ENCODE data around the gene HIVEP1. TPM values are rescaled to one million over a fixed set of nuclear protein-coding genes. Genes with fewer than 3 reads are reported as not detected.
"Not testable (repeated sequence)": the region's sequence is repeated elsewhere in the genome, so short reads cannot be mapped to it uniquely, and the experiment has no call there.

The HIVEP1 gene
- total and polyA plus RNA-seq, 2 of the 13 experiments (the other 11 are each of a cell fraction or from before 2014, with no cell fraction given) = 7.4 to 9.9 TPM

DNA sequence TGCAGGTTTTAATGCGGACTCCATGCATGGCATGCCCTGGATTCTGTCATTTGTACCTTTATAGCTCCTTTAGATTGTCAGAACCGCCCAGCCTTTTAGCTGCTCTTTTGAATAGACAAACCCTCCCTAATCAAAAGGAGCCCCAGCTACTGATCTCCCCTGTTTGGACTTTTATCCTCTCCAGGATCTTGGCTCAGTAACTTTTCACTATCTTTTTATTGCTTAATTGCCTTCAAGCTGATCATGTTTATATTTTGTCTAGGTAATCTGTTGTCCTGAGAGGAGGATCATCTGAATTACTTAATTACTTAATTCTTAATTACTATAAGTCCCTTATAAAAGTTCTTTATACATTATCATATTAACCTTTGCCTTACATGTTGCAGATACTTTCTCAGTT is 93.2 kb downstream of the HIVEP1 start:
- no TSS peak for BruUV-seq (replicated peaks)
- H3K27ac ChIP-seq (ENCODE audit: extremely low read length, insufficient read depth, low read length) = no peak overlapping the region
- H3K4me1 ChIP-seq (ENCODE audit: insufficient read depth, low read length) = no peaks in the 10 kb centered on the region
- H4K20me1 ChIP-seq (ENCODE audit: insufficient read depth, low read length) = no peaks in the 10 kb centered on the region; the same call in 1 of the 2 replicates
- no peak for ATAC-seq
- in situ Hi-C loops (cut with HindIII; ENCODE audit: extremely low pct_ligation_motif_present, low pct_unique_long_range_greater_than_20kb) = no loop called here
- H2AFZ ChIP-seq (ENCODE audit: low read length) = no peak overlapping the region
- intact Hi-C loops (cut with micrococcal nuclease; ENCODE audit: unreplicated experiment) = no loop called here
- WGBS (ENCODE audit: low lambda C conversion rate) = 94% methylated on average over 2 of the region's 2 CpGs
- DNase-seq (ENCODE audit: low spot score) = no peak
- FAIRE-seq = no peak
- no peak overlapping the region for H3K4me2 ChIP-seq (ENCODE audit: low read depth, low read length)
- H3K9me3 ChIP-seq (ENCODE audit: low read length) = no peaks in the 10 kb centered on the region
- H3K4me3 ChIP-seq (replicated peaks in 1 of 3; ENCODE audit: insufficient read depth in 1 of 3, low read depth in 2 of 3, low read length in 3 of 3) = no peak overlapping the region
- ChIA-PET POLR2A (no interaction called here), CTCF (ENCODE audit: low intra/inter-chr PET ratio, low total read pairs) (no interaction called here)
- H3K79me2 ChIP-seq (ENCODE audit: insufficient read depth, low read length) = no peaks in the 10 kb centered on the region
- no peaks in the 10 kb centered on the region for H3K27me3 ChIP-seq (ENCODE audit: control insufficient read depth in 1 of 2, insufficient read depth in 2 of 2, low read length in 2 of 2)
- H3K36me3 ChIP-seq (replicated peaks in 1 of 2; ENCODE audit: control insufficient read depth in 1 of 2, insufficient read depth in 2 of 2, low read length in 2 of 2) = peaks cover 0 to 2% of the 10 kb centered on the region in 2 experiments; a peak in 2 of 5 replicates
- H3K9ac ChIP-seq (ENCODE audit: insufficient read depth, low read depth, low read length) = no peak overlapping the region
- TF ChIP-seq, protein P1, sequence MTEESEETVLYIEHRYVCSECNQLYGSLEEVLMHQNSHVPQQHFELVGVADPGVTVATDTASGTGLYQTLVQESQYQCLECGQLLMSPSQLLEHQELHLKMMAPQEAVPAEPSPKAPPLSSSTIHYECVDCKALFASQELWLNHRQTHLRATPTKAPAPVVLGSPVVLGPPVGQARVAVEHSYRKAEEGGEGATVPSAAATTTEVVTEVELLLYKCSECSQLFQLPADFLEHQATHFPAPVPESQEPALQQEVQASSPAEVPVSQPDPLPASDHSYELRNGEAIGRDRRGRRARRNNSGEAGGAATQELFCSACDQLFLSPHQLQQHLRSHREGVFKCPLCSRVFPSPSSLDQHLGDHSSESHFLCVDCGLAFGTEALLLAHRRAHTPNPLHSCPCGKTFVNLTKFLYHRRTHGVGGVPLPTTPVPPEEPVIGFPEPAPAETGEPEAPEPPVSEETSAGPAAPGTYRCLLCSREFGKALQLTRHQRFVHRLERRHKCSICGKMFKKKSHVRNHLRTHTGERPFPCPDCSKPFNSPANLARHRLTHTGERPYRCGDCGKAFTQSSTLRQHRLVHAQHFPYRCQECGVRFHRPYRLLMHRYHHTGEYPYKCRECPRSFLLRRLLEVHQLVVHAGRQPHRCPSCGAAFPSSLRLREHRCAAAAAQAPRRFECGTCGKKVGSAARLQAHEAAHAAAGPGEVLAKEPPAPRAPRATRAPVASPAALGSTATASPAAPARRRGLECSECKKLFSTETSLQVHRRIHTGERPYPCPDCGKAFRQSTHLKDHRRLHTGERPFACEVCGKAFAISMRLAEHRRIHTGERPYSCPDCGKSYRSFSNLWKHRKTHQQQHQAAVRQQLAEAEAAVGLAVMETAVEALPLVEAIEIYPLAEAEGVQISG (CRISPR knock-in tag; IDR thresholded peaks at IDR 0.05) = no peak
- TF ChIP-seq GPN1 (CRISPR knock-in tag; IDR thresholded peaks at IDR 0.05; ENCODE audit: borderline replicate concordance) (no peak), ZNF343 (CRISPR knock-in tag; IDR thresholded peaks at IDR 0.05) (no peak), ZNF331 (CRISPR knock-in tag; IDR thresholded peaks at IDR 0.05) (no peak), BHLHE40 (IDR thresholded peaks at IDR 0.05; ENCODE audit: low read length) (no peak)
- TF ChIP-seq, protein P2, sequence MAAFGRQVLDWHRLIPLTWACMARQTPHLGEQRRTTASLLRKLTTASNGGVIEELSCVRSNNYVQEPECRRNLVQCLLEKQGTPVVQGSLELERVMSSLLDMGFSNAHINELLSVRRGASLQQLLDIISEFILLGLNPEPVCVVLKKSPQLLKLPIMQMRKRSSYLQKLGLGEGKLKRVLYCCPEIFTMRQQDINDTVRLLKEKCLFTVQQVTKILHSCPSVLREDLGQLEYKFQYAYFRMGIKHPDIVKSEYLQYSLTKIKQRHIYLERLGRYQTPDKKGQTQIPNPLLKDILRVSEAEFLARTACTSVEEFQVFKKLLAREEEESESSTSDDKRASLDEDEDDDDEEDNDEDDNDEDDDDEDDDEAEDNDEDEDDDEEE (CRISPR knock-in tag; IDR thresholded peaks at IDR 0.05) = no peak

DNA sequence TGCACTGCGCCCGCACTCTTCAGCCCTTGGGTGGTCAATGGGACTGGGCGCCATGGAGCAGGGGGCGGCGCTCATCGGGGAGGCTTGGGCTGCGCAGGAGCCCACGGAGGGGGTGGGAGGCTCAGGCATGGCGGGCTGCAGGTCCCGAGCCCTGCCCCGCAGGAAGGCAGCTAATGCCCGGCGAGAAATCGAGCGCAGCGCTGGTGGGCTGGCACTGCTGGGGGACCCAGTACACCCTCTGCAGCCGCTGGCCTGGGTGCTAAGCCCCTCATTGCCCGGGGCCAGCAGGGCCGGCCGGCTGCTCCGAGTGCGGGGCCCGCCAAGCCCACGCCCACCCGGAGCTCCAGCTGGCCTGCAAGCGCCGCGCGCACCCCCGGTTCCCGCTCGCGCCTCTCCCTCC is 96.3 kb downstream of the HIVEP1 start:
- FAIRE-seq; intact Hi-C loops (cut with micrococcal nuclease; ENCODE audit: unreplicated experiment); H3K4me2 ChIP-seq (ENCODE audit: low read depth, low read length); CTCF ChIA-PET (ENCODE audit: low intra/inter-chr PET ratio, low total read pairs); H2AFZ ChIP-seq (ENCODE audit: low read length); H3K4me1 ChIP-seq (ENCODE audit: insufficient read depth, low read length); H3K79me2 ChIP-seq (ENCODE audit: insufficient read depth, low read length); H3K9me3 ChIP-seq (ENCODE audit: low read length); H4K20me1 ChIP-seq (ENCODE audit: insufficient read depth, low read length); H3K27me3 ChIP-seq (ENCODE audit: control insufficient read depth in 1 of 2, insufficient read depth in 2 of 2, low read length in 2 of 2); BruUV-seq (replicated peaks); ATAC-seq; H3K4me3 ChIP-seq (replicated peaks in 1 of 3; ENCODE audit: insufficient read depth in 1 of 3, low read depth in 2 of 3, low read length in 3 of 3); DNase-seq (ENCODE audit: low spot score); H3K36me3 ChIP-seq (replicated peaks in 1 of 2; ENCODE audit: control insufficient read depth in 1 of 2, insufficient read depth in 2 of 2, low read length in 2 of 2); in situ Hi-C loops (cut with HindIII; ENCODE audit: extremely low pct_ligation_motif_present, low pct_unique_long_range_greater_than_20kb); H3K9ac ChIP-seq (ENCODE audit: insufficient read depth, low read depth, low read length); POLR2A ChIA-PET; H3K27ac ChIP-seq (ENCODE audit: extremely low read length, insufficient read depth, low read length): not testable (repeated sequence)
- 97% methylated on average over 31 of the region's 33 CpGs for WGBS (ENCODE audit: low lambda C conversion rate)

Data from HepG2 (cell line).